Stimulated activated CD4-positive, alpha-beta T cell treated with anti-CD3 and anti-CD28 coated beads, Interleukin-1b, Interleukin-23, amount 100 ng/mL, for 1 hour (primary cell): ENCODE results near the gene SLC37A4.
"Not testable (repeated sequence)": the region's sequence is repeated elsewhere in the genome, so short reads cannot be mapped to it uniquely, and the experiment has no call there.

ENCODE experiments used
- DNase-seq, 2 donors: peaks; one replicate each; pipeline ENCODE4 v3.0.0-alpha.2; 2020; ENCODE audit warnings: low read depth in 2 of 2

The SLC37A4 gene

DNA sequence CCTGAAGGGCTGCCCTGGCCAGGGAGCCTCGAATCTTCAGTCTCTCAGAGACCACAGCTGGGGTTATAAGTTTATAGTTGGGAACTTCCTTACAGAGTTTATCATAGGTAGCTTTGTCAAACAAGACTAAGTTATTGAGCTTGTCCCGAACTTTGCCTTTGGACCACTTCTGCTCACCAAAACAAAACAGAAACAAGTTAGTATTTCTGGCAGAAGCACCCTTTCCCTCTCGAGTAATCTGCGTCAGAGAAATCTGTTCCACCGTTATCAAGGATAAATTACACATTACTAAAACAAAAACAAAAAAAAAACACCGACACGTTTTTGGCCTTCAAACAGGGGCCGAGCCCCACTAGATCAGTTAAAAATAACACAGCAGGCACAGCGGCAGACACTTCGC is 13.3 kb downstream of the SLC37A4 start:
- DNase-seq = not testable (repeated sequence)

DNA sequence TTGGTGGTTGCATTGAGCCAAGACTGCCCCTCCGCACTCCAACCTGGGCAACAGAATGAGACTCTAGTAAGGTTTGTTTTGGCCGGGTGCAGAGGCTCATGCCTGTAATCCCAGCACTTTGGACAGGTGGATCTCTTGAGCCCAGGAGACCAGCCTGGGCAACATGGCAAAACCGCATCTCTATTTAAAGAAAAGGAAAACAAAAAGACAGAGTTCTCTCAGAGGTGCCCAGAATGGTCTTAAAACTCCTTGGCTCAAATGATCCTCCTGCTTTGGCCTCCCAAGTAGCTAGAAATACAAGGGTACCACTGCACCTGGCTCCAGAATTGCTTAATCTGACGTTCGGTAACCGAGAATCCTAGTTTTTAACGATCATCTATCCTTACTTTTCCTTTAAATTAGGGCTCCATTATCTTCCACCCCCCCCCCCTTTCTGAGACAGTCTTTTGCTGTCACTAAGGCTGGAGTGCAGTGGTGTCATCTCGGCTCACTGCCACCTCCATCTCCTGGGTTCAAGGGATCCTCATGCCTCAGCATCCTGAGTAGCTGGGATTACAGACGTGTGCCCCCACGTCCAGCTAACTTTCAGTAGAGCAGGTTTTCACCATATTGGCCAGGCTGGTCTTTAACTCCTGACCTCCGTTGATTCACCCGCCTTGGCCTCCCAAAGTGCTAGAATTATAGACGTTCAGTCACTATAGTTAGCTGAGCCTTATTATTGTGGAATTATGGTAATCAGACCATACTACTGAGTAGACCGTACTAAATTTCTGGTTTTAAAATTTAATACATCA is 14.3 kb downstream of the SLC37A4 start:
- no peak for DNase-seq

DNA sequence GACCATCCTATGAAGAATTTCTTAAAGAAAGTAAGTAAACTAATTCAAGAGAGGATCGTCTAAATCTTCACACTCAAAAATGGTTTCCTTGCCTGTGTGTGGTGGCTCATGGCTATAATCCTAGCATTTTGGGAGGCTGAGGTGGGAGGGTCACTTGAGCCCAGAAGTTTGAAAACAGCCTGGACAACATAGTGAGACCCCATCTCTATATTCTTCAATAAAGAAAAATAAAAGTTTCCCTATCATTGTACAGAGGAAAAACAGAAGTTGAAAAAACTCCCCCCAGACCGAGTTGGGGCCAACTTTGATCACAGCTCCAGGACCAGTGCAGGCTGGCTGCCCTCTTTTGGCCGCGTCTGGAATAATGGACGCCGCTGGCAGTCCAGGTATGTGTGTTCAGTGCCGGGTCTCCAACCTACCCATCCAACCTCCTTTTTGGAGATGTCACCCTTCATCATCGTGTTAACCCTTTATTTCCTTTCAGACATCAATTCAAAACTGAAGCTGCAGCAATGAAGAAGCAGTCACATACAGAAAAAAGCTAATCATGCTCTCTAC is 15.5 kb downstream of the SLC37A4 start:
- no peak for DNase-seq

DNA sequence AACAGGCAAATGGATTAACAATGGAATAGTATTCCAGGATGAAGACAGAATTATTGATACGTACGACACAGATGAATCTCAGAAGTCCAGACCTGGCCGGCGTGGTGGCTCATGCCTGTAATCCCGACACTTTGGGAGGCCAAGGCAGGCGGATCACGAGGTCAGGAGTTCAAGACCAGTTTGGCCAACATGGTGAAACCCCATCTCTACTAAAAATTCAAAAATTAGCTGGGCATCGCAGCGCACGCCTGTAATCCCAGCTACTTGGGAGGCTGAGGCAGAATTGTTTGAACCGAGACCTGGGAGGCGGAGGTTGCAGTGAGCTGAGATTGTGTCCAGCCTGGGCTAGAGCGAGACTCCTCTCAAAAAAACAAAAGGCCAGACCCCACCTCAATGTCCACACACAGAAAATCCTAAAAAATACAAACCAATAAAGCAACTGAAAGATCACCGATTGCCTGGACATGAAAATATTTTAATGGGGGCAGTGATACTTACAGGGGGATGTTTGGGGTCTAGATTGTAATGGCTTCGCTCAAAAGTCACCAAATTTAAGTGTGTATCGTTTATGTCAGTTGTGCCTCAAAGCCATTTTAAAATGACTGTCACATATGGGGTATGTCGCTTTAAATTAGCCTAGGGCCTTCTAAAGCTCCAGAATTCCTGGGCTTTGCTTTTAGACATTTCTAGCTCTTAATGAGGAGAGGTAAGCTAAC is 16.3 kb downstream of the SLC37A4 start:
- DNase-seq = no peak

DNA sequence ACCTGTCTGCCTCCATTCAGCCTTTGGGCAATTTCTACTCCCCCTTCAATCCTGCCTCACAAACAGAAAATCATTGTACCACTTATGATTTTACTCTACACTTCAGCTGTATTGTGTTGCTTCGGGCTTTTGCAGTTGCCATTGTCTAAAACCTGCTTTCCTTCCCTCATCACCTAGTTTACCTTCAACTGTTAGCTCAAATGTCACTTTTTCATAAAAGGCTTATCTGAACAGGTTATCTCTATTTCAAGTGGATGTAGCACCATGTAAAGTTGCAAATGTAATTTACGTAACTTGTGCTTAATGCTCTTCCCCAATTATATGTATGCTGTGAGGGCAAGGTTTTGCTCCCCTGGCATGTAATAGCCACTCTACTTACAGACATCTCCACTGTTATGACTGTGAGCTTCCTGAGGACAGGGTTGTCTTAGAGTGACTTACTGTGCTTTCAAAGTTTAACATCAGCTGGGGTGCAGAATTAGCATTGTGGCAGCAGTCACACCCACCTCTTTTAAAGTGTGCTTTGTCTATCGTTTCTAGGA is 18.0 kb downstream of the SLC37A4 start:
- no peak for DNase-seq

DNA sequence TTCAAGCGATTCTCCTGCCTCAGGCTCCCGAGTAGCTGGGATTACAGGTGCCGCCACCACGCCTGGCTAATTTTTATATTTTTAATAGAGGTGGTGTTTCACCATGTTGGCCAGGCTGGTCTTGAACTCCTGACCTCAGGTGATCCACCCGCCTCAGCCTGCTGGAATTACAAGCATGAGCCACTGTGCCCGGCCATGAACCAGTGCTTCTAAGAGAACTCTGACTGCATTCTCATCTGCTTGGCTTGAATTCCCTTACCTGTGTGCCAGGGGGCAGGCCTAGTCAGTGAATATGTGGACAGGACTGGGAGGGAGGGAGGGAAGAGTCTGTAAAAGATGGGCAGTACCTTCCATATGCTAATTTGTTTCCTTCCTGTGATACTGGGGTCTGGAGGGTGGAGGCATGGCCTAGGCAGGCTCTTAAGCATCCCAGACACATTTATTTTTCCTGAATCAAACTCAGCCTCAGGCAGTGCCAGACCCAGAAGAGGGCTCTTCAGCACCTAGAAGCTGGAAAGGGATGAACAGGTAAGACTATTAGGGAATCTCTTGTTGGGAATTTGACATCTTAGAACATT is 19.1 kb downstream of the SLC37A4 start:
- no peak for DNase-seq

DNA sequence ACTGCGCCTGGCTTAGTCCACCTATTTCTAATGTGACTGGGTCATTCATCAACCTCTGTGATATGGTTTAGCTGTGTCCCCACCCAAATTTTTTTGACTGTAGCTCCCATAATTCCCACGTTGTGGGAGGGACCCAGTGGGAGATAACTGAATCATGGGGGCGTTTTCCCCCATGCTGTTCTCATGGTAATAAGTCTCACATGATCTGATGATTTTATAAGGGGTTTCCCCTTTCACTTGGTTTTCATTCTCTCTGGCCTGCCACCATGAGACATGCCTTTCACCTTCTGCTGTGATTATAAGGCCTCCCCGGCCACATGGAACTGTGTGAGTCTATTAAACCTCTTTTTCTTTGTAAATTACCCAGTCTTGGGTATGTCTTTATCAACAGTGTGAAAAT is 24.0 kb downstream of the SLC37A4 start:
- DNase-seq = no peak

DNA sequence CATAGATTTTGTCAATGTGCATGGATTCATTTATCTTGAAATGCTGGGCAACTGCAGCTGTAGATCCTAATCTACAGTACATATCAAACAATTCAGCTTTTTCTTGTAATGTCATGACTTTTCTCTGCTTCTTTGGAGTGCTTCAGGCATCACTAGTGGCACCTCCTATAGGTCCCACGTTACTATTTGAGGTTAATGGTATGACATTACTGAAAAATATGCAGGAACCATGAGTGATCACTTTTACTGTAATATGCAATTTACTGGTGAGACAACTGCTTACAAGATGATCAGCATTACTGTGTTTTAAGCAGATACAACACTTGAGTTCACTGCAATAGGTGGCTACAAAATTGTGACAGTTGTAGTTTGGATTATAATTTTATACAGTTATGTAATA is 29.8 kb downstream of the SLC37A4 start:
- no peak for DNase-seq

DNA sequence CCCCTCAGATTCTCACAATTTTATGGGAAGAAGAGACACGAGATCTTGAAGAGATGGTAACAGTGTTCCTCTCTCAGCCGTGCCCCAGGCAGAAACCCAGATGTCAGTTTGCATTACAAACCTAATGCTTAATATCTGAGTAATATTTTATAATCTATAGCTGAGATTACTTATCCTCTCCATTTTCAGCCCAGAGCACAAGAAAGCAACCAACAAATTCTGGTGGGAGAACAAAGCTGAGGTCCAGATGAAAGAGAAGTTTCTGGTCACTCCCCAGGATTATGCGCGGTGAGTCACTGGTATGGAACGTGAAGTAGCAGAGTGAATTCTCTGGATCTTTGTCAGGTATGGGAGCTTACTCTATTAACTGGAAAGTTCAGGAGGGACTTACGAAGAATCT is 31.9 kb downstream of the SLC37A4 start:
- no peak for DNase-seq

DNA sequence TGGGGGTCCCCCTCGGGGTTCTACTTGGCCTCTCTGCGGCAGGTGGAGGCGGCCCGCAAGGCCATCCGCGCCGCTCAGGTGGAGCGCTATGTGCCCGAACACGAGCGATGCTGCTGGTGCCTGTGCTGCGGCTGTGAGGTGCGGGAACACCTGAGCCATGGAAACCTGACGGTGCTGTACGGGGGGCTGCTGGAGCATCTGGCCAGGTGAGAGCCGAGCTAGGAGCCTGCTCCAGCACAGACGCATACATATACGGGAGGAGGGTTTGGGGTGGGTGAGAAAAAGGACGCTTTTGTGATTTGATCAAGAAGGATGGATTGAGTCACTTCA is 32.3 kb downstream of the SLC37A4 start:
- DNase-seq = no peak

DNA sequence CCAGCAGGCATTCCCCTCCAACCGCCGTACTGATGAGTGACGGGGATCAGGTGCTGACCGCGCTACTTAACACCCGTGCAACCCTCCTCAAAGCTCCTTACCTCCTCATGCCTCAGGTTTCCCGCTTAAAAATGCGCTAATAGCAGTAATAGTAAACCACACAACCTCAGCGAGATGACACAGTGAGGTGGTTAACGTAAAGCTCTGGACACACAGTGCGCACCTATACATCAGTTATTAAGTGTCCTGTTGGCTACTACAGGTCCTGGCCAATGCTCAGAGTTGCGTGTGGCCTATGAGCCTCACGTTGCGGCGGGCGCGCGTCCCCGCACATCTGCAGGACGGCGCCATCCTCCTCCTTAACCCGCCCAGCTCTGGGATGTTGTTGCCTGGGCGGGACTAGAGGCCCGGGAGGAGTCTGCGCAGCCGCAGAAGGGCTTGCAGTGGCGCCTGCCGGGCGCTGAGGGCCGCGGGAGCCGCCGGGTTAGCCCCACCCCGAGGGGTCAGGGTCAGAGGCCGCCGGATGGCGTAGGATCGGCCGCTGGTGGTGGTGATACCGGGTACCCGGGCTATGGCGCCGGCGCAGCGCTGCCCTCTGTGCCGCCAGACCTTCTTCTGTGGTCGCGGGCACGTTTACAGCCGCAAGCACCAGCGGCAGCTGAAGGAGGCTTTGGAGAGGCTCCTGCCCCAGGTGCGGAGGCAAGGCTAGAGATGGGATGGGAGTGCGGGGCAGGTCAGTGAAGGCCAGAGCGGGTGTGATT is 32.9 kb downstream of the SLC37A4 start, which contains the start of gene CENATAC:
Gene CENATAC (plus strand): TSS at position 512 of the 761 bp plus-strand sequence. CDS start 60 bp downstream, at position 572.
- peak; percentile 86 to 89 for DNase-seq

DNA sequence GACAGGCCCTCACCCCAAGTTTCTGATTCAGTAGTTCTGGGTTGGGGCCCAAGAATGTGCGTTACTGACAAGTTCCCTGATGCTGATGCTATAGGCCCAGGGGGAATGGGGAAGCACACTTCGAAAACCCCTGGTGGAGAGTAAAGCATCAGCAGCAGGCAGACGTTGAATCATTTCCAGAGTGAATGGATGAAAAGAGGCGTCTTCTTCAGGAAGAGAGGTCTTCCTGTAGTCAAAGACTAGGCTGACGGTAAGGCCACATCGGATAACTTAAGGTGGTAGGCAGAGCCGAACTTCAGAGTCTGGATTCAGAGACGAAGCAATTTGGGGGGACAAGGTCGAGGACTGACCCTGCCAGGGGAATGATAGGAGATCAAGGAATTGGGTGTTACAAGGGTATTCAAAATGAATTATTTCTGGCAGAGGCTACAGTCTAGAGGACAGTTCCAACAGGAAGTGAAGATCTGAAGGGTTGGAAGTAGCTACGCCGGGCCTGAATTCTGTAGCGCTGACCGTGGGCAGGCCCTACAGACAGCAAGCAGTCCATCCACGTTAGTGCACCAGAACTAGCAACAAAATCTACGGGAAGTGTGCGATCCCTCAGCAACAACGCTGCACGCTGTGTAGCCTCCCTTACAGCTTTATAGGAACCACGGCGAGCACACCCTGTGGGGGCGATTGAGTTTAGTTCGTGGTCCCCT is 33.6 kb downstream of the SLC37A4 start:
- no peak for DNase-seq

DNA sequence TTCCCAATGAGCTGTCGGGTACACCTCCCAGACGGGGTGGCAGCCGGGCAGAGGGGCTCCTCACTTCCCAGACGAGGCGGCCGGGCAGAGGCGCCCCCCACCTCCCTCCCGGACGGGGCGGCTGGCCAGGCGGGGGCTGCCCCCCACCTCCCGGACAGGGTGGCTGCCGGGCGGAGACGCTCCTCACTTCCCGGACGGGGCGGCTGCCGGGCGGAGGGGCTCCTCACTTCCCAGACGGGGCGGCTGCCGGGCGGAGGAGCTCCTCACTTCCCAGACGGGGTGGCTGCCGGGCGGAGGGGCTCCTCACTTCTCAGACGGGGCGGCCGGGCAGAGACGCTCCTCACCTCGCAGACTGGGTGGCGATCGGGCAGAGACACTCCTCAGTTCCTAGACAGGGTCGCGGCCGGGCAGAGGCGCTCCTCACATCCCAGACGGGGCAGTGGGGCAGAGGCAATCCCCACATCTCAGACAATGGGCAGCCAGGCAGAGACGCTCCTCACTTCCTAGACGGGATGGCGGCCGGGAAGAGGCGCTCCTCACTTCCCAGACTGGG is 39.1 kb downstream of the SLC37A4 start:
- DNase-seq = not testable (repeated sequence)

DNA sequence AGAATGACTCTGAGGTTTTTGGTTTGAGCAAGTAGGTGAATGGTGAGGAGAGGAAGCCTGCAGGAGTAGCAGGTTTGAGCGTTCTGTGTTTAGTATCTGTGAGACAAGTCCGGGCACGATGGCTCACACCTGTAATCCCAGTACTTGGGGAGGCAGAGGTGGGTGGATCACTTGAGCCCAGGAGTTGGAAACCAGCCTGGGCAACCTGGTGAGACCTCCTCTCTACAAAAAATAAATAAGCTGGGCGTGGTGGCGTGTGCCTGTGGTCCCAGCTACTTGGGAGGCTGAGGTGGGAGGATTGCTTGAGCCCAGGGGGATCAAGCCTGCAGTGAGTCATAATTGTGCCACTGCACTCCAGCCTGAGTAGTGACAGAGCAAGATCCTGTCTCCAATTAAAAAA is 42.4 kb downstream of the SLC37A4 start:
- DNase-seq = no peak

DNA sequence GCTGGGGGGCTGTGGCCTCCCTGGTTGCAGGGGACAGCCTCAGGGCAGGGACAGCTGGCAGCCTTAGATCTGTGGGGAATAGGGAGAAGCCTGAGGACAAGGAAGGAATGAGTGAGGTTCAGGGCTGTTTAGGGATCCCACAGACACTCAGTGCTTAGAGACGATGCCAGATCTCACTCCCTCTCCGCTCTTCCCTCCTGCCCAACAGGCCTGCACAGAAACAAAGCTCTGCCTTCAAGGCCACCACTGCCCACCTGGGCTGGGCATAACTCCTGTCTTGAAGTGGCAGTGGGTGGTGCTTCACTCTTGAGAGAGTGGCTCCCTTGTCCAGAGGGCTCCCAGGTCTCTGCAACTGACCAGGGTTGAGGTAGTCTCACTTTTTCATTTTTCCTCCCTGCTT is 45.9 kb downstream of the SLC37A4 start:
- no peak for DNase-seq

DNA sequence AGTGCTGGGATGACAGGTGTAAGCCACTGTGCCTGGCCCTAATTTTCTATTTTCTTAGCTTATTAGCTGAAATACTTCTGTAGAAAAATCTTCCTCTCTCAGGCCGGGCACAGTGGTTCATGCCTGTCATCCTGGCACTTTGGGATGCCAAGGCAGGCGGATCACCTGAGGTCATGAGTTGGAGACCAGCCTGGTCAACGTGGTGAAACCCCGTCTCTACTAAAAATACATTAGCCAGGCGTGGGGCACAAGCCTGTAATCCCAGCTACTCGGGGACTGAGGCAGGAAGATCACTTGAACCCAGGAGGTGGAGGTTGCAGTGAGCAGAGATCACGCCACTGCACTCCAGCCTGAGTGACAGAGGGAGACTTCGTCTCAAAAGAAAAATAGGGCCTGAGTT is 46.3 kb downstream of the SLC37A4 start:
- not testable (repeated sequence) for DNase-seq

DNA sequence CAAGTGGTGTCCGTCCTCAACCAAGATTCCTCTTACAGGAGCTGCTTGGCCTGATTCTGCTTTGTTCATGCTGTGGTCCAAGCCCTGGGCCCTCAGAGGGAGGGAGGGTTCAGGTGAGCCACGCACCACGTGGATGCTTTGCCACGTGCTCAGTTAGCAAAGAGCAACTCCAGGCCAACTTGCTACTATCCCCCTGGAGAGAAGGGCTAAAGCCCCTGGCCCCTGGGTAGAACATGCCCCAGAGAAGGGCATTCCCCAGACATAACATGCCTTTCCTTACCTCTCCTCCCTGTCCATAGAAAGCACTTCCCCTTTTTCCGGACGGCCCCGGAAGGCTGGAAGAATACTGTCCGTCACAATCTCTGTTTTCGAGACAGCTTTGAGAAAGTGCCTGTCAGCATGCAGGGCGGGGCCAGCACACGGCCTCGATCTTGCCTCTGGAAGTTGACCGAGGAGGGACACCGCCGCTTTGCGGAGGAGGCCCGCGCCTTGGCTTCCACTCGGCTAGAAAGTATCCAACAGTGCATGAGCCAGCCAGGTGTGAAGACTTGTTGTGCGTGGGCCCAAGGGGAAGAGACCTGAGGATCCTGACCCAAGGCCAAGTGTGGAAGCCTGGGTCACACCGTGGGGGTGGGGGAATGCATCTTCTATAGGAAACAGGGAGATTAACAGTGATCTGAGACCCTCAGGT is 50.3 kb downstream of the SLC37A4 start:
- DNase-seq = no peak

DNA sequence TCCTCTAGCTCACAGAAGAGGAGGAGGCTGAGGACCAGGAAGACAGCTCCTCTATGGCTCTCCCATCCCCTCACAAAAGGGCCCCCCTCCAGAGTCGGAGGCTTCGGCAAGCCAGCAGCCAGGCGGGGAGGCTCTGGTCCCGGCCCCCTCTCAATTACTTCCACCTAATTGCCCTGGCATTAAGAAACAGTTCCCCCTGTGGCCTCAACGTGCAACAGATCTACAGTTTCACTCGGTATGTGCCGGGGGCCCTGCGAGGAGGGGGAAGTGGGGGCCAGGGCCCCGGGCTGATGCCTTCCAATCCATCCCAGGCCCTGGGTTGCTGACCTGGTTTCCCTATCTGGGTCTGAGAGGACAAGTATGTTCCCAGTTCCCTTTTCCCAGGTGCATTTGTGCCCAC is 51.2 kb downstream of the SLC37A4 start:
- DNase-seq = no peak

DNA sequence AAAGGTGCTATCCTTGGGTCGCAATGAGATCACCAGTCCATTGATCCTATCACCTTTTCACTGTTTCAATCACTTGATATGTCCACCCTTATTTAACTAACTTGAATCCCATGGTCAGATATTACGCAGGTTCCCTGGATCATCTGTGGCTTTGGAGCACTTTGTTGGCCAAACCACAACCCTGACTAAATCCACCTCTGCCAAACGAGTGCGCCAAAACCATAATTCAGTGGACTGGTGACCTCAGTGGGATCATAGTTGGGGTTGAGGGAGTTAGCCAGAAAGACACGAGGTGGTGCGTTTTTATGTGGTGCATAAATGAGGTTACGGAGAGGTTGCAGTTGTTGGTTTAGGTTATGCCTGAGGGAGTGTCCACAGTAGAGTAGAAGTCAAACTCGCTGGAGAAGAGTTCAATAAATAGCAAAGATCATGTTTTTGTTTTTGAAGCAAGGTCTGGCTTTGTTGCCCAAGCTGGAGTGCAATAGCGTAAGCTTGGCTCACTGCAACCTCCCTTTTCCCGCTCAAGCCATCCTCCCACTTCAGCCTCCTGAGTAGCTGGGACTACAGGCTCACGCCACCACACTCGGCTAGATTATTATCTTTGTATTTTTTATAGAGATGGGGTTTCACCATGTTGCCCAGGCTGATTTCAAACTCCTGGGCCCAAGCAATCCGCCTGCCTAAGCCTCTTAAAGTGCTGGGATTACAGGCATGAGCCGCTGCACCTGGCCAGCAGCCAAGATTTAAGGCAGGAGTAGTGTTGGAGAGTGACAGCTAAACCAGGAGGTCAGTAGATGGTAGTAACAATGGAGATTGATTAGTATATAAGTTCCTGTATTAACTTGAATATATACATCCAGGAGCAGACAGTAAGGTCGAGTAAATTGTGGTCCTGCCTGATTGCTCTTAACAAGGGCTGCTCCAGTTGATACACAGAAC is 54.6 kb downstream of the SLC37A4 start:
- no peak for DNase-seq
